Measurements from ENCODE around the gene IGF1R. TPM values are rescaled to one million over a fixed set of nuclear protein-coding genes. Genes with fewer than 3 reads are reported as not detected.
A peak's percentile ranks its signal among the peaks of the same experiment; 100 is the strongest.

Gene IGF1R
- total RNA-seq, 1 donor from 2014 or later = 131 TPM

DNA sequence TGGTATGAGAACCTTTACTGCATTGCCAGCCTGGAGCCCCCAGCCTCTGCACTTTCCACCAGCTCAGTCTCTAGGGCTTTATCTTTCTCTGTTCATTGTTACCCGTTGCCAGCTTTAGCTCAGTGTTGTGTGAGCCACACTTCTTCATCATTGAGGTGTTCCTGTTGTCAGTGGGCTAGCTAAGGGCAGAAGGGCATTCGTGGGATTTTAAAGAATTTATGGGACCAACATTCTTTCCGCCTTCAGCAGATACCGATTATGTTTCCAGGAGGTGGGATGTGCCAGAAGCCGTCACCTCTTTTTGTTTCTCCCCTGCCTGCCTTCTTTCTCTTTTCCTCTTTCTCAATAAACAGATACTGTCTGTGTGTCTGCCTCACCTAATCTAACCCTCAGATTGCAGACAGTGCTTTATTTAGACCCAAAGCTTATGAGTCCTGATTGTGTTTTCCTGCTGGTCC is 294.7 kb downstream of the IGF1R start:
- H3K36me3 Mint-ChIP-seq (ENCODE audit: low read depth, unreplicated experiment) = peaks cover 39% of the 10 kb centered on the region
- H3K9me3 Mint-ChIP-seq (ENCODE audit: unreplicated experiment) = no peaks in the 10 kb centered on the region
- H3K4me3 Mint-ChIP-seq (ENCODE audit: unreplicated experiment) = peak overlapping the region; percentile 66
- DNase-seq (ENCODE audit: low spot score) = no peak
- no peak overlapping the region for H3K27ac Mint-ChIP-seq (ENCODE audit: unreplicated experiment)
- no peaks in the 10 kb centered on the region for H3K4me1 Mint-ChIP-seq (ENCODE audit: unreplicated experiment)
- TF ChIP-seq, protein P1, sequence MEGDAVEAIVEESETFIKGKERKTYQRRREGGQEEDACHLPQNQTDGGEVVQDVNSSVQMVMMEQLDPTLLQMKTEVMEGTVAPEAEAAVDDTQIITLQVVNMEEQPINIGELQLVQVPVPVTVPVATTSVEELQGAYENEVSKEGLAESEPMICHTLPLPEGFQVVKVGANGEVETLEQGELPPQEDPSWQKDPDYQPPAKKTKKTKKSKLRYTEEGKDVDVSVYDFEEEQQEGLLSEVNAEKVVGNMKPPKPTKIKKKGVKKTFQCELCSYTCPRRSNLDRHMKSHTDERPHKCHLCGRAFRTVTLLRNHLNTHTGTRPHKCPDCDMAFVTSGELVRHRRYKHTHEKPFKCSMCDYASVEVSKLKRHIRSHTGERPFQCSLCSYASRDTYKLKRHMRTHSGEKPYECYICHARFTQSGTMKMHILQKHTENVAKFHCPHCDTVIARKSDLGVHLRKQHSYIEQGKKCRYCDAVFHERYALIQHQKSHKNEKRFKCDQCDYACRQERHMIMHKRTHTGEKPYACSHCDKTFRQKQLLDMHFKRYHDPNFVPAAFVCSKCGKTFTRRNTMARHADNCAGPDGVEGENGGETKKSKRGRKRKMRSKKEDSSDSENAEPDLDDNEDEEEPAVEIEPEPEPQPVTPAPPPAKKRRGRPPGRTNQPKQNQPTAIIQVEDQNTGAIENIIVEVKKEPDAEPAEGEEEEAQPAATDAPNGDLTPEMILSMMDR (IDR thresholded peaks at IDR 0.05; ENCODE audit: unreplicated experiment) = no peak
- H3K27me3 Mint-ChIP-seq (ENCODE audit: unreplicated experiment) = peaks cover 5% of the 10 kb centered on the region

GRCh38 chr15:98943601-98944151 is 295.3 kb downstream of the IGF1R start:
- no peak for DNase-seq (ENCODE audit: low spot score)
- Mint-ChIP-seq H3K36me3 (ENCODE audit: low read depth, unreplicated experiment) (peaks cover 38% of the 10 kb centered on the region), H3K27me3 (ENCODE audit: unreplicated experiment) (peaks cover 6% of the 10 kb centered on the region), H3K27ac (ENCODE audit: unreplicated experiment) (no peak overlapping the region), H3K4me3 (ENCODE audit: unreplicated experiment) (peak overlapping the region; percentile 25), H3K9me3 (ENCODE audit: unreplicated experiment) (no peaks in the 10 kb centered on the region), H3K4me1 (ENCODE audit: unreplicated experiment) (no peaks in the 10 kb centered on the region)
- TF ChIP-seq, protein P1 (IDR thresholded peaks at IDR 0.05; ENCODE audit: unreplicated experiment) = no peak

DNA sequence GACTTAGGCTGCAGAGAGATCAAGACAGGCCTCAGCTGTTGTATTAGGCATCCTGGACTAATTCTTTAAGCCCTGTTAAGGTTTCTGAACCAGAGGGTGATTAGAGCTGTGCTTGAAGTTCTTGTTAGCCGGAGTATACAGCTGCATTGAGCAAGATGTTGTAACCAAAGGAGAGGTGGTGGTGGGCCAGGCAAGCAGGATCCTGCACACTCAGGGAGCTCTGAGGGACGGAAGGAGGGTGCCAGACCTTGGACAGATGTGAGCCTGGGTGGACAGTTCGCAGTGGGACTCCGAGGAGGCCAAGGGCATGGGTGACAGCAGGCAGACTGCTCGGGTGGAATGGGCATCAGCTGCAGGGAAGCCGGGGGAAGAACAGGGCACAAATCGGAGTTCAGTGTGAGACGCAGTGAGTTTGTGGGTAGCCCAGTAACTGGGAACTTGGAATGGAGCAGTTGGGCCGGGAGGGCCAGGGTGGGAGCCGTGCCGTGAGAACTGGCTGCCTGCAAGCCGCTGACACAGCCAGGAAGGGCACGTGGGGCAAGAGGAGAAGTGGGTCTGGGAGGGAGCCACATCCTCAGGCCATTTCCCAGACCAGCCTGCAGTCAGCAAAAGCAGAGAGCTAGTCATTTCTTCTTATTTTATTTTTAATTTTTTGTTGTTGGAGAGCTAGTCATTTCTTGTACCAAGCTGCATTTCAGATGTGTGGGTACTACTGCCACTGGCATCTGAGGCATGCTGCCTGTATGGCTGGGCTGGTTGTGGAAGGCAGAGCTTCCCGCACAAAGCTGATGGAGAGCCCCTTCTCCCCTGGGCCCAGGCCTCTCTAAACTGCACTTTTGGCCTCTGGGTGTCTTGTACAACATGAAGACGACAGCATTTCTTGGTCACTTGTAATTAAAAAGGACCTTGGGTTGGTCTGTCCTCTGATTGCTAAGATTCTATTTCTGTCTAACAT is 298.2 kb downstream of the IGF1R start:
- H3K27me3 Mint-ChIP-seq (ENCODE audit: unreplicated experiment) = peaks cover 9% of the 10 kb centered on the region
- TF ChIP-seq, protein P1 (IDR thresholded peaks at IDR 0.05; ENCODE audit: unreplicated experiment) = no peak
- DNase-seq (ENCODE audit: low spot score) = no peak
- no peaks in the 10 kb centered on the region for H3K9me3 Mint-ChIP-seq (ENCODE audit: unreplicated experiment)
- no peak overlapping the region for H3K4me3 Mint-ChIP-seq (ENCODE audit: unreplicated experiment)
- H3K4me1 Mint-ChIP-seq (ENCODE audit: unreplicated experiment) = no peaks in the 10 kb centered on the region
- H3K27ac Mint-ChIP-seq (ENCODE audit: unreplicated experiment) = no peak overlapping the region
- peaks cover 54% of the 10 kb centered on the region for H3K36me3 Mint-ChIP-seq (ENCODE audit: low read depth, unreplicated experiment)

DNA sequence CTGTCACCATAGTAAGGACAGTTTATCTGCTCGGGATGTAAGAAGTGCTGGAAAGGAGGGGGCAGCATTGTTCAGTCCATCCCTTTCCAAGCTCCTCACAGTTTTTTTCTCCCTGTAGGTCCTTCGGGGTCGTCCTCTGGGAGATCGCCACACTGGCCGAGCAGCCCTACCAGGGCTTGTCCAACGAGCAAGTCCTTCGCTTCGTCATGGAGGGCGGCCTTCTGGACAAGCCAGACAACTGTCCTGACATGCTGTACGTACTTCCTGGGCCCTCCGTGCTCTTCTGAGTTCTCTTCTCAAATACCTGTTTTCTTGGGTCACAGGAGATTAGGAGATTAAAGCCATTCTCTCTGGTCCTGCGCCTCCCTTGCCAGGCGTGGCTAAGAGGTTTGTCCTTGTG is 300.1 kb downstream of the IGF1R start:
- Mint-ChIP-seq H3K27me3 (ENCODE audit: unreplicated experiment) (peaks cover 11% of the 10 kb centered on the region), H3K4me3 (ENCODE audit: unreplicated experiment) (peak overlapping the region; percentile 66), H3K36me3 (ENCODE audit: low read depth, unreplicated experiment) (peaks cover 54% of the 10 kb centered on the region), H3K9me3 (ENCODE audit: unreplicated experiment) (no peaks in the 10 kb centered on the region), H3K4me1 (ENCODE audit: unreplicated experiment) (peaks cover 14% of the 10 kb centered on the region), H3K27ac (ENCODE audit: unreplicated experiment) (no peak overlapping the region)
- no peak for DNase-seq (ENCODE audit: low spot score)
- TF ChIP-seq, protein P1 (IDR thresholded peaks at IDR 0.05; ENCODE audit: unreplicated experiment) = no peak

DNA sequence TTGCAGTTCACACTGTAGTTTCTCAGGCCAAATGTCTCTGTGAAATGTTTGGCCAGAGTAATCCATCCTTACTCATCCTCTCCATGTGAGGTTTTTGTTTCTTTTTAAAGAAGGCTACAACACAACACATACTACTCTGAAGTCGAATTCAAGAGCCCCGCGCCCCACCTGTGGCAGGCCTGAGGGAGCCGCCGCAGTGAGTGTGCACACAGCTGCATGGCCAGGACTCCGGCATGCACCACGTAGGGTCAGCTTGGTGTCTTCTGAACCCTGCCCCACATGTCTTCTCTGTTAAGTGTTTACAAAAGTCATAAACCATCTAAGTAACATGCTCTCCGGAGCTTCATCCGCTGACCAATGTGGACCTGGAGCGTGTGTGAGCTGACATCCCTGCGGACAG is 300.6 kb downstream of the IGF1R start:
- TF ChIP-seq, protein P1 (IDR thresholded peaks at IDR 0.05; ENCODE audit: unreplicated experiment) = no peak
- DNase-seq (ENCODE audit: low spot score) = no peak
- peak overlapping the region; percentile 66 for H3K4me3 Mint-ChIP-seq (ENCODE audit: unreplicated experiment)
- H3K27ac Mint-ChIP-seq (ENCODE audit: unreplicated experiment) = no peak overlapping the region
- H3K36me3 Mint-ChIP-seq (ENCODE audit: low read depth, unreplicated experiment) = peaks cover 55% of the 10 kb centered on the region
- peaks cover 11% of the 10 kb centered on the region for H3K27me3 Mint-ChIP-seq (ENCODE audit: unreplicated experiment)
- H3K9me3 Mint-ChIP-seq (ENCODE audit: unreplicated experiment) = no peaks in the 10 kb centered on the region
- H3K4me1 Mint-ChIP-seq (ENCODE audit: unreplicated experiment) = peaks cover 17% of the 10 kb centered on the region

Measured in endothelial cell (in vitro differentiated cells).